ENCODE measurements around the gene C9orf153. TPM values are rescaled to one million over a fixed set of nuclear protein-coding genes. Genes with fewer than 3 reads are reported as not detected.

Gene C9orf153
- total and polyA plus RNA-seq, 2 experiments from 2014 or later: 0.29 TPM; not detected in 1

DNA sequence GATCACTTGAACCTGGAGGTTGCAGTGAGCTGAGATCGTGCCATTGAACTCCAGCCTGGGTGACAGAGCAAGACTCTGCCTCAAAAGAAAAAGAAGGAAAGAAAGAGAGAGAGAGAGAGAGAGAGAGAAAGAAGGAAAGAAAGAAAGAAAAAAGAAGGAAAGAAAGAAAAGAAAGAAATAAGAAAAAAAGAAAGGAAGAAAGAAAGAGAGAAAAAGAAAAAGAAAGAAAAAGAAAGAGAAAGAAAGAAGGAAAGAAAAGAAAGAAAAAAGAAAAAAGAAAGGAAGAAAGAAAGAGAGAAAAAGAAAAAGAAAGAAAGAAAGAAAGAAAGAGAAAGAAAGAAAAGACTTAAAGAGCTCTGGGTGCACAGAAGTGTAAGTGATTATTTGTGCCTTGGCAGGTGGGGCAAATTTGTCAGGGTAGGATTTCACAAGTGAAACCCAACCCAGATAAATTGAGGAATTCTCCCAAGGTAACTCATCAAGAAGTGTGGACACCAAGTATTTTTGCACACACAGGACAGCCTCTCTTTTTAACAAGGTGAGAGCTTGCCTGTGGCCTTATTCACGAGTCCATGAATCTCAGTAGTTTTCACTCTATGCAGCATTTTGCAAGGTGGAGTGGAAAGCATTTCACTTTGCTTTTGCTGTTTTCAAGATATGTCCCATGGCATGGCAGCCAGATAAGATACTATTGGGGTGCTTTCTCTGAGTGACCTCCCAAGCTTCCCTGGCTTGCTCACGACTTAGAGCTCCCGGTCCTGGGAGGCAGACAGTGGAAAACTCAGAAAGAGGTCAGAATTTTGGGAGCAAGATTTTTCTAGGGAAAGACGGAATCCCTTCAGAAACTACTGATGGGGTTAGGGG is 57.8 kb downstream of the C9orf153 start:
- Histone ChIP-seq H2AFZ (peak overlapping the region; percentile 53; the same call in 1 of the 2 replicates), H3K4me2 (no peak overlapping the region), H3K27me3 (ENCODE audit: insufficient read depth) (no peaks in the 10 kb centered on the region), H4K20me1 (replicated peaks; ENCODE audit: insufficient read depth) (no peaks in the 10 kb centered on the region), H3F3A (replicated peaks; ENCODE audit: low read depth) (no peaks in the 10 kb centered on the region), H3K27ac (ENCODE audit: low read depth) (no peak overlapping the region), H3K4me3 (no peak overlapping the region), H3K36me3 (ENCODE audit: insufficient read depth) (no peaks in the 10 kb centered on the region), H3K4me1 (ENCODE audit: insufficient read depth) (no peaks in the 10 kb centered on the region), H3K79me2 (replicated peaks; ENCODE audit: insufficient read depth) (no peaks in the 10 kb centered on the region), H3K9me2 (ENCODE audit: insufficient read depth) (no peaks in the 10 kb centered on the region)
- DNase-seq (ENCODE audit: low spot score) (no peak), ATAC-seq (peak; percentile 75)
- peaks cover 2% of the 10 kb centered on the region for H3K27me3 Mint-ChIP-seq (ENCODE audit: insufficient read depth, low read depth, poor library complexity)
- TF ChIP-seq ZNF331 (CRISPR knock-in tag; IDR thresholded peaks at IDR 0.05; ENCODE audit: low read depth): no peak
- TF ChIP-seq JUNB (IDR thresholded peaks at IDR 0.05; ENCODE audit: unreplicated experiment): no peak
- TF ChIP-seq STAT1 (IDR thresholded peaks at IDR 0.05; ENCODE audit: unreplicated experiment): no peak
- TF ChIP-seq, protein P1, sequence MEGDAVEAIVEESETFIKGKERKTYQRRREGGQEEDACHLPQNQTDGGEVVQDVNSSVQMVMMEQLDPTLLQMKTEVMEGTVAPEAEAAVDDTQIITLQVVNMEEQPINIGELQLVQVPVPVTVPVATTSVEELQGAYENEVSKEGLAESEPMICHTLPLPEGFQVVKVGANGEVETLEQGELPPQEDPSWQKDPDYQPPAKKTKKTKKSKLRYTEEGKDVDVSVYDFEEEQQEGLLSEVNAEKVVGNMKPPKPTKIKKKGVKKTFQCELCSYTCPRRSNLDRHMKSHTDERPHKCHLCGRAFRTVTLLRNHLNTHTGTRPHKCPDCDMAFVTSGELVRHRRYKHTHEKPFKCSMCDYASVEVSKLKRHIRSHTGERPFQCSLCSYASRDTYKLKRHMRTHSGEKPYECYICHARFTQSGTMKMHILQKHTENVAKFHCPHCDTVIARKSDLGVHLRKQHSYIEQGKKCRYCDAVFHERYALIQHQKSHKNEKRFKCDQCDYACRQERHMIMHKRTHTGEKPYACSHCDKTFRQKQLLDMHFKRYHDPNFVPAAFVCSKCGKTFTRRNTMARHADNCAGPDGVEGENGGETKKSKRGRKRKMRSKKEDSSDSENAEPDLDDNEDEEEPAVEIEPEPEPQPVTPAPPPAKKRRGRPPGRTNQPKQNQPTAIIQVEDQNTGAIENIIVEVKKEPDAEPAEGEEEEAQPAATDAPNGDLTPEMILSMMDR (conservative IDR thresholded peaks at IDR 0.05; ENCODE audit: low read depth in 2 of 2): no peak
- no peak for TF ChIP-seq POLR2AphosphoS5 (IDR thresholded peaks at IDR 0.05; ENCODE audit: low read depth)
- TF ChIP-seq, protein P2, sequence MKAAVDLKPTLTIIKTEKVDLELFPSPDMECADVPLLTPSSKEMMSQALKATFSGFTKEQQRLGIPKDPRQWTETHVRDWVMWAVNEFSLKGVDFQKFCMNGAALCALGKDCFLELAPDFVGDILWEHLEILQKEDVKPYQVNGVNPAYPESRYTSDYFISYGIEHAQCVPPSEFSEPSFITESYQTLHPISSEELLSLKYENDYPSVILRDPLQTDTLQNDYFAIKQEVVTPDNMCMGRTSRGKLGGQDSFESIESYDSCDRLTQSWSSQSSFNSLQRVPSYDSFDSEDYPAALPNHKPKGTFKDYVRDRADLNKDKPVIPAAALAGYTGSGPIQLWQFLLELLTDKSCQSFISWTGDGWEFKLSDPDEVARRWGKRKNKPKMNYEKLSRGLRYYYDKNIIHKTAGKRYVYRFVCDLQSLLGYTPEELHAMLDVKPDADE (IDR thresholded peaks at IDR 0.05): no peak
- no peak for TF ChIP-seq ZNF114 (CRISPR knock-in tag; IDR thresholded peaks at IDR 0.05)
- TF ChIP-seq NANOG (IDR thresholded peaks at IDR 0.05; ENCODE audit: borderline replicate concordance): no peak
- no peak for TF ChIP-seq EZH2 (IDR thresholded peaks at IDR 0.05; ENCODE audit: low read depth, unreplicated experiment)
- TF ChIP-seq, protein P3, sequence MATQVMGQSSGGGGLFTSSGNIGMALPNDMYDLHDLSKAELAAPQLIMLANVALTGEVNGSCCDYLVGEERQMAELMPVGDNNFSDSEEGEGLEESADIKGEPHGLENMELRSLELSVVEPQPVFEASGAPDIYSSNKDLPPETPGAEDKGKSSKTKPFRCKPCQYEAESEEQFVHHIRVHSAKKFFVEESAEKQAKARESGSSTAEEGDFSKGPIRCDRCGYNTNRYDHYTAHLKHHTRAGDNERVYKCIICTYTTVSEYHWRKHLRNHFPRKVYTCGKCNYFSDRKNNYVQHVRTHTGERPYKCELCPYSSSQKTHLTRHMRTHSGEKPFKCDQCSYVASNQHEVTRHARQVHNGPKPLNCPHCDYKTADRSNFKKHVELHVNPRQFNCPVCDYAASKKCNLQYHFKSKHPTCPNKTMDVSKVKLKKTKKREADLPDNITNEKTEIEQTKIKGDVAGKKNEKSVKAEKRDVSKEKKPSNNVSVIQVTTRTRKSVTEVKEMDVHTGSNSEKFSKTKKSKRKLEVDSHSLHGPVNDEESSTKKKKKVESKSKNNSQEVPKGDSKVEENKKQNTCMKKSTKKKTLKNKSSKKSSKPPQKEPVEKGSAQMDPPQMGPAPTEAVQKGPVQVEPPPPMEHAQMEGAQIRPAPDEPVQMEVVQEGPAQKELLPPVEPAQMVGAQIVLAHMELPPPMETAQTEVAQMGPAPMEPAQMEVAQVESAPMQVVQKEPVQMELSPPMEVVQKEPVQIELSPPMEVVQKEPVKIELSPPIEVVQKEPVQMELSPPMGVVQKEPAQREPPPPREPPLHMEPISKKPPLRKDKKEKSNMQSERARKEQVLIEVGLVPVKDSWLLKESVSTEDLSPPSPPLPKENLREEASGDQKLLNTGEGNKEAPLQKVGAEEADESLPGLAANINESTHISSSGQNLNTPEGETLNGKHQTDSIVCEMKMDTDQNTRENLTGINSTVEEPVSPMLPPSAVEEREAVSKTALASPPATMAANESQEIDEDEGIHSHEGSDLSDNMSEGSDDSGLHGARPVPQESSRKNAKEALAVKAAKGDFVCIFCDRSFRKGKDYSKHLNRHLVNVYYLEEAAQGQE (IDR thresholded peaks at IDR 0.05; ENCODE audit: unreplicated experiment): no peak
- TF ChIP-seq EZH2phosphoT487 (IDR thresholded peaks at IDR 0.05; ENCODE audit: unreplicated experiment): no peak
- TF ChIP-seq, protein P4, sequence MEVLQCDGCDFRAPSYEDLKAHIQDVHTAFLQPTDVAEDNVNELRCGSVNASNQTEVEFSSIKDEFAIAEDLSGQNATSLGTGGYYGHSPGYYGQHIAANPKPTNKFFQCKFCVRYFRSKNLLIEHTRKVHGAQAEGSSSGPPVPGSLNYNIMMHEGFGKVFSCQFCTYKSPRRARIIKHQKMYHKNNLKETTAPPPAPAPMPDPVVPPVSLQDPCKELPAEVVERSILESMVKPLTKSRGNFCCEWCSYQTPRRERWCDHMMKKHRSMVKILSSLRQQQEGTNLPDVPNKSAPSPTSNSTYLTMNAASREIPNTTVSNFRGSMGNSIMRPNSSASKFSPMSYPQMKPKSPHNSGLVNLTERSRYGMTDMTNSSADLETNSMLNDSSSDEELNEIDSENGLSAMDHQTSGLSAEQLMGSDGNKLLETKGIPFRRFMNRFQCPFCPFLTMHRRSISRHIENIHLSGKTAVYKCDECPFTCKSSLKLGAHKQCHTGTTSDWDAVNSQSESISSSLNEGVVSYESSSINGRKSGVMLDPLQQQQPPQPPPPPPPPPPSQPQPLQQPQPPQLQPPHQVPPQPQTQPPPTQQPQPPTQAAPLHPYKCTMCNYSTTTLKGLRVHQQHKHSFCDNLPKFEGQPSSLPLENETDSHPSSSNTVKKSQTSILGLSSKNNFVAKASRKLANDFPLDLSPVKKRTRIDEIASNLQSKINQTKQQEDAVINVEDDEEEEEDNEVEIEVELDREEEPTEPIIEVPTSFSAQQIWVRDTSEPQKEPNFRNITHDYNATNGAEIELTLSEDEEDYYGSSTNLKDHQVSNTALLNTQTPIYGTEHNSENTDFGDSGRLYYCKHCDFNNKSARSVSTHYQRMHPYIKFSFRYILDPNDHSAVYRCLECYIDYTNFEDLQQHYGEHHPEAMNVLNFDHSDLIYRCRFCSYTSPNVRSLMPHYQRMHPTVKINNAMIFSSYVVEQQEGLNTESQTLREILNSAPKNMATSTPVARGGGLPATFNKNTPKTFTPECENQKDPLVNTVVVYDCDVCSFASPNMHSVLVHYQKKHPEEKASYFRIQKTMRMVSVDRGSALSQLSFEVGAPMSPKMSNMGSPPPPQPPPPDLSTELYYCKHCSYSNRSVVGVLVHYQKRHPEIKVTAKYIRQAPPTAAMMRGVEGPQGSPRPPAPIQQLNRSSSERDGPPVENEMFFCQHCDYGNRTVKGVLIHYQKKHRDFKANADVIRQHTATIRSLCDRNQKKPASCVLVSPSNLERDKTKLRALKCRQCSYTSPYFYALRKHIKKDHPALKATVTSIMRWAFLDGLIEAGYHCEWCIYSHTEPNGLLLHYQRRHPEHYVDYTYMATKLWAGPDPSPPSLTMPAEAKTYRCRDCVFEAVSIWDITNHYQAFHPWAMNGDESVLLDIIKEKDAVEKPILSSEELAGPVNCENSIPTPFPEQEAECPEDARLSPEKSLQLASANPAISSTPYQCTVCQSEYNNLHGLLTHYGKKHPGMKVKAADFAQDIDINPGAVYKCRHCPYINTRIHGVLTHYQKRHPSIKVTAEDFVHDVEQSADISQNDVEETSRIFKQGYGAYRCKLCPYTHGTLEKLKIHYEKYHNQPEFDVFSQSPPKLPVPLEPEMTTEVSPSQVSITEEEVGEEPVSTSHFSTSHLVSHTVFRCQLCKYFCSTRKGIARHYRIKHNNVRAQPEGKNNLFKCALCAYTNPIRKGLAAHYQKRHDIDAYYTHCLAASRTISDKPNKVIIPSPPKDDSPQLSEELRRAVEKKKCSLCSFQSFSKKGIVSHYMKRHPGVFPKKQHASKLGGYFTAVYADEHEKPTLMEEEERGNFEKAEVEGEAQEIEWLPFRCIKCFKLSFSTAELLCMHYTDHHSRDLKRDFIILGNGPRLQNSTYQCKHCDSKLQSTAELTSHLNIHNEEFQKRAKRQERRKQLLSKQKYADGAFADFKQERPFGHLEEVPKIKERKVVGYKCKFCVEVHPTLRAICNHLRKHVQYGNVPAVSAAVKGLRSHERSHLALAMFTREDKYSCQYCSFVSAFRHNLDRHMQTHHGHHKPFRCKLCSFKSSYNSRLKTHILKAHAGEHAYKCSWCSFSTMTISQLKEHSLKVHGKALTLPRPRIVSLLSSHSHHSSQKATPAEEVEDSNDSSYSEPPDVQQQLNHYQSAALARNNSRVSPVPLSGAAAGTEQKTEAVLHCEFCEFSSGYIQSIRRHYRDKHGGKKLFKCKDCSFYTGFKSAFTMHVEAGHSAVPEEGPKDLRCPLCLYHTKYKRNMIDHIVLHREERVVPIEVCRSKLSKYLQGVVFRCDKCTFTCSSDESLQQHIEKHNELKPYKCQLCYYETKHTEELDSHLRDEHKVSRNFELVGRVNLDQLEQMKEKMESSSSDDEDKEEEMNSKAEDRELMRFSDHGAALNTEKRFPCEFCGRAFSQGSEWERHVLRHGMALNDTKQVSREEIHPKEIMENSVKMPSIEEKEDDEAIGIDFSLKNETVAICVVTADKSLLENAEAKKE (CRISPR knock-in tag; IDR thresholded peaks at IDR 0.05): no peak
- TF ChIP-seq CREB1 (CRISPR knock-in tag; IDR thresholded peaks at IDR 0.05; ENCODE audit: low read depth): no peak
- peaks cover 4% of the 10 kb centered on the region; the same call in 2 of the 3 replicates for H3K9me3 Mint-ChIP-seq
- H3K4me1 Mint-ChIP-seq: peaks cover 4% of the 10 kb centered on the region; the same call in 2 of the 3 replicates
- no peak overlapping the region for H3K27ac Mint-ChIP-seq
- H3K36me3 Mint-ChIP-seq (ENCODE audit: low read depth): no peaks in the 10 kb centered on the region; the same call in 2 of the 3 replicates
- H3K4me3 Mint-ChIP-seq: no peak overlapping the region

Data from GM23338 (cell line).